ENCODE measurements around the gene ZNF235. TPM values are rescaled to one million over a fixed set of nuclear protein-coding genes. Genes with fewer than 3 reads are reported as not detected.

The ZNF235 gene
- total RNA-seq, 1 experiment from 2014 or later, result 11.1 TPM

- no peak overlapping the region for H3K9ac ChIP-seq (ENCODE audit: low read length)
- no peak overlapping the region for H3K4me2 ChIP-seq (ENCODE audit: low read depth, low read length, poor library complexity, severe bottlenecking)
- DNase-seq, result no peak
- no peak overlapping the region for H3K27ac ChIP-seq (ENCODE audit: low read length)
- H2AFZ ChIP-seq (ENCODE audit: low read length), result no peak overlapping the region
- no peaks in the 10 kb centered on the region for H4K20me1 ChIP-seq (ENCODE audit: insufficient read depth, low read depth, low read length)
- H3K36me3 ChIP-seq (ENCODE audit: insufficient read depth, low read length), result no peaks in the 10 kb centered on the region
- H3K4me1 ChIP-seq (ENCODE audit: low read length), result no peaks in the 10 kb centered on the region
- H3K9me2 ChIP-seq (replicated peaks; ENCODE audit: insufficient read depth, low read length), result no peaks in the 10 kb centered on the region
- no peaks in the 10 kb centered on the region for H3K79me2 ChIP-seq (ENCODE audit: low read length)
- no peak overlapping the region for H3K4me3 ChIP-seq (ENCODE audit: low read length)
- no peaks in the 10 kb centered on the region for H3K9me3 ChIP-seq (ENCODE audit: low read length)
- no peaks in the 10 kb centered on the region for H3K27me3 ChIP-seq (ENCODE audit: low read length)
Measured at GRCh38 chr19:44313231-44313630, 8.4 kb upstream of the ZNF235 start.

- Histone ChIP-seq H3K4me3 (ENCODE audit: low read length) (no peak overlapping the region), H3K27me3 (ENCODE audit: low read length) (no peaks in the 10 kb centered on the region), H3K9me2 (replicated peaks; ENCODE audit: insufficient read depth, low read length) (no peaks in the 10 kb centered on the region), H3K79me2 (ENCODE audit: low read length) (peaks cover 15% of the 10 kb centered on the region), H3K9me3 (ENCODE audit: low read length) (no peaks in the 10 kb centered on the region), H3K27ac (ENCODE audit: low read length) (no peak overlapping the region), H3K9ac (ENCODE audit: low read length) (no peak overlapping the region), H2AFZ (ENCODE audit: low read length) (no peak overlapping the region), H3K4me2 (ENCODE audit: low read depth, low read length, poor library complexity, severe bottlenecking) (no peak overlapping the region), H3K36me3 (ENCODE audit: insufficient read depth, low read length) (no peaks in the 10 kb centered on the region), H4K20me1 (ENCODE audit: insufficient read depth, low read depth, low read length) (no peaks in the 10 kb centered on the region), H3K4me1 (ENCODE audit: low read length) (peaks cover 11% of the 10 kb centered on the region)
- DNase-seq, result no peak
Measured at GRCh38 chr19:44308011-44308410, 3.2 kb upstream of the ZNF235 start.

GRCh38 chr19:44306283-44306682 lies 1.5 kb upstream of the ZNF235 start:
- H3K79me2 ChIP-seq (ENCODE audit: low read length), result peaks cover 15% of the 10 kb centered on the region
- no peak overlapping the region for H3K4me3 ChIP-seq (ENCODE audit: low read length)
- H4K20me1 ChIP-seq (ENCODE audit: insufficient read depth, low read depth, low read length), result no peaks in the 10 kb centered on the region
- H3K27ac ChIP-seq (ENCODE audit: low read length), result no peak overlapping the region
- H3K27me3 ChIP-seq (ENCODE audit: low read length), result no peaks in the 10 kb centered on the region
- peaks cover 9% of the 10 kb centered on the region; the same call in 1 of the 2 replicates for H3K36me3 ChIP-seq (ENCODE audit: insufficient read depth, low read length)
- DNase-seq, result no peak
- H3K9ac ChIP-seq (ENCODE audit: low read length), result no peak overlapping the region
- peaks cover 11% of the 10 kb centered on the region for H3K4me1 ChIP-seq (ENCODE audit: low read length)
- H3K4me2 ChIP-seq (ENCODE audit: low read depth, low read length, poor library complexity, severe bottlenecking), result no peak overlapping the region
- H3K9me3 ChIP-seq (ENCODE audit: low read length), result no peaks in the 10 kb centered on the region
- H2AFZ ChIP-seq (ENCODE audit: low read length), result no peak overlapping the region
- H3K9me2 ChIP-seq (replicated peaks; ENCODE audit: insufficient read depth, low read length), result no peaks in the 10 kb centered on the region

GRCh38 chr19:44305457-44305856 lies 632 bp upstream of the ZNF235 start:
- Histone ChIP-seq H3K36me3 (ENCODE audit: insufficient read depth, low read length) (peaks cover 12% of the 10 kb centered on the region; the same call in 1 of the 2 replicates), H3K4me2 (ENCODE audit: low read depth, low read length, poor library complexity, severe bottlenecking) (peak overlapping the region; percentile 88), H3K27me3 (ENCODE audit: low read length) (no peaks in the 10 kb centered on the region), H3K9me2 (replicated peaks; ENCODE audit: insufficient read depth, low read length) (no peaks in the 10 kb centered on the region), H3K4me1 (ENCODE audit: low read length) (peaks cover 11% of the 10 kb centered on the region), H2AFZ (ENCODE audit: low read length) (peak overlapping the region; percentile 33; the same call in 1 of the 2 replicates), H3K9ac (ENCODE audit: low read length) (no peak overlapping the region), H3K79me2 (ENCODE audit: low read length) (peaks cover 15% of the 10 kb centered on the region), H3K27ac (ENCODE audit: low read length) (no peak overlapping the region), H3K4me3 (ENCODE audit: low read length) (peak overlapping the region; percentile 81), H3K9me3 (ENCODE audit: low read length) (no peaks in the 10 kb centered on the region), H4K20me1 (ENCODE audit: insufficient read depth, low read depth, low read length) (no peaks in the 10 kb centered on the region)
- no peak for DNase-seq

- Histone ChIP-seq H3K4me1 (ENCODE audit: low read length) (peaks cover 11% of the 10 kb centered on the region), H3K9me2 (replicated peaks; ENCODE audit: insufficient read depth, low read length) (no peaks in the 10 kb centered on the region), H3K79me2 (ENCODE audit: low read length) (peaks cover 15% of the 10 kb centered on the region), H2AFZ (ENCODE audit: low read length) (0 out of 2 replicates have a peak overlapping the region, but pooled peaks have one; percentile 90), H4K20me1 (ENCODE audit: insufficient read depth, low read depth, low read length) (no peaks in the 10 kb centered on the region), H3K36me3 (ENCODE audit: insufficient read depth, low read length) (peaks cover 25% of the 10 kb centered on the region), H3K4me3 (ENCODE audit: low read length) (peak overlapping the region; percentile 81), H3K9ac (ENCODE audit: low read length) (peak overlapping the region; percentile 74), H3K27ac (ENCODE audit: low read length) (no peak overlapping the region), H3K9me3 (ENCODE audit: low read length) (no peaks in the 10 kb centered on the region), H3K4me2 (ENCODE audit: low read depth, low read length, poor library complexity, severe bottlenecking) (peak overlapping the region; percentile 88), H3K27me3 (ENCODE audit: low read length) (no peaks in the 10 kb centered on the region)
- DNase-seq, result no peak
Measured at GRCh38 chr19:44303976-44304568, 753 bp downstream of the ZNF235 start.

GRCh38 chr19:44303320-44303719 lies 1.5 kb downstream of the ZNF235 start:
- H2AFZ ChIP-seq (ENCODE audit: low read length), result no peak overlapping the region
- no peaks in the 10 kb centered on the region for H4K20me1 ChIP-seq (ENCODE audit: insufficient read depth, low read depth, low read length)
- H3K27ac ChIP-seq (ENCODE audit: low read length), result no peak overlapping the region
- H3K4me3 ChIP-seq (ENCODE audit: low read length), result peak overlapping the region; percentile 81
- H3K27me3 ChIP-seq (ENCODE audit: low read length), result no peaks in the 10 kb centered on the region
- H3K36me3 ChIP-seq (ENCODE audit: insufficient read depth, low read length), result peaks cover 33% of the 10 kb centered on the region
- H3K4me2 ChIP-seq (ENCODE audit: low read depth, low read length, poor library complexity, severe bottlenecking), result peak overlapping the region; percentile 88
- peaks cover 11% of the 10 kb centered on the region for H3K4me1 ChIP-seq (ENCODE audit: low read length)
- no peaks in the 10 kb centered on the region for H3K9me3 ChIP-seq (ENCODE audit: low read length)
- peaks cover 15% of the 10 kb centered on the region for H3K79me2 ChIP-seq (ENCODE audit: low read length)
- H3K9me2 ChIP-seq (replicated peaks; ENCODE audit: insufficient read depth, low read length), result no peaks in the 10 kb centered on the region
- no peak for DNase-seq
- 0 out of 2 replicates have a peak overlapping the region, but pooled peaks have one; percentile 74 for H3K9ac ChIP-seq (ENCODE audit: low read length)

- peaks cover 20% of the 10 kb centered on the region; the same call in 1 of the 2 replicates for H3K9me3 ChIP-seq (ENCODE audit: low read length)
Measured at GRCh38 chr19:44284968-44285367, 19.9 kb downstream of the ZNF235 start.

GRCh38 chr19:44282846-44283245 lies 22.0 kb downstream of the ZNF235 start:
- peaks cover 8% of the 10 kb centered on the region; the same call in 1 of the 2 replicates for H3K9me3 ChIP-seq (ENCODE audit: low read length)
- no peaks in the 10 kb centered on the region for H3K79me2 ChIP-seq (ENCODE audit: low read length)
- no peaks in the 10 kb centered on the region for H4K20me1 ChIP-seq (ENCODE audit: insufficient read depth, low read depth, low read length)
- H3K9me2 ChIP-seq (replicated peaks; ENCODE audit: insufficient read depth, low read length), result no peaks in the 10 kb centered on the region
- H3K36me3 ChIP-seq (ENCODE audit: insufficient read depth, low read length), result peaks cover 10% of the 10 kb centered on the region
- H3K27ac ChIP-seq (ENCODE audit: low read length), result no peak overlapping the region
- no peak overlapping the region for H3K4me2 ChIP-seq (ENCODE audit: low read depth, low read length, poor library complexity, severe bottlenecking)
- H3K4me1 ChIP-seq (ENCODE audit: low read length), result no peaks in the 10 kb centered on the region
- H3K27me3 ChIP-seq (ENCODE audit: low read length), result no peaks in the 10 kb centered on the region
- no peak for DNase-seq
- no peak overlapping the region for H2AFZ ChIP-seq (ENCODE audit: low read length)
- no peak overlapping the region for H3K4me3 ChIP-seq (ENCODE audit: low read length)
- H3K9ac ChIP-seq (ENCODE audit: low read length), result no peak overlapping the region

More at GRCh38 chr19:44284968-44285367, 19.9 kb downstream of the ZNF235 start:
- Histone ChIP-seq H3K27ac (ENCODE audit: low read length) (no peak overlapping the region), H3K79me2 (ENCODE audit: low read length) (no peaks in the 10 kb centered on the region), H3K4me1 (ENCODE audit: low read length) (no peaks in the 10 kb centered on the region), H3K4me2 (ENCODE audit: low read depth, low read length, poor library complexity, severe bottlenecking) (no peak overlapping the region), H3K9ac (ENCODE audit: low read length) (no peak overlapping the region), H3K27me3 (ENCODE audit: low read length) (no peaks in the 10 kb centered on the region), H3K9me2 (replicated peaks; ENCODE audit: insufficient read depth, low read length) (no peaks in the 10 kb centered on the region), H3K4me3 (ENCODE audit: low read length) (no peak overlapping the region), H3K36me3 (ENCODE audit: insufficient read depth, low read length) (peaks cover 31% of the 10 kb centered on the region), H2AFZ (ENCODE audit: low read length) (no peak overlapping the region), H4K20me1 (ENCODE audit: insufficient read depth, low read depth, low read length) (no peaks in the 10 kb centered on the region)
- no peak for DNase-seq

All from Karpas-422 (cell line).